ENCODE results near the gene FBXO47.

DNA sequence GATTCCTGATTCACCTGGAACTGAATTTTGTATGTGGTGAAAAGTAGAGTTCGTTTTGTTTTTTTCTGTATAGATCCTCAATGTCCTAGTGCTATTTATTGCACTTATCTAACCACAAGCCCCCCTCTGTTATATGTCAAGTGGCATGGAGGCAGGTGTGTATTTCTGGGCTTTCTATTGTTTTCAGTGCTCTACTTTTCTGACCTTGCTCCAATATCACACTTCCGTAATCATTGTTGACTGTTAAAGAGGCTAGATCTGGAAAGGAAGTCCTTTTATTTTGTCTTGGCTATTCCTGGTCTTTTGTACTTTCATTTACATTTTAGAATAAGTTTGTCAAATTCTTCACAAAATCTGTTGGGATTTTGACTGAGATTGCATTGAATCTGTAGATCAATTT lies 26.8 kb upstream of the FBXO47 start:
- TF ChIP-seq ZNF791 (tag by site-specific recombination; IDR thresholded peaks at IDR 0.05) (no peak), CTCF (tag by site-specific recombination; IDR thresholded peaks at IDR 0.05) (no peak), ZNF792 (tag by site-specific recombination; IDR thresholded peaks at IDR 0.05) (no peak), ZNF580 (tag by site-specific recombination; IDR thresholded peaks at IDR 0.05) (no peak), ZNF768 (tag by site-specific recombination; IDR thresholded peaks at IDR 0.05) (no peak), ZNF274 (IDR thresholded peaks at IDR 0.05; ENCODE audit: low read length) (no peak), ZNF274 (tag by site-specific recombination; IDR thresholded peaks at IDR 0.05; ENCODE audit: borderline replicate concordance) (no peak), ZBTB7A (tag by site-specific recombination; IDR thresholded peaks at IDR 0.05; ENCODE audit: low read depth) (no peak)

All from HEK293 (cell line).